AG09319 (cell line): ENCODE results near the gene RMND5A.

Experiments used
- DNase-seq: peaks from one replicate; pipeline ENCODE4 v3.0.0-alpha.2; 2010; ENCODE audit warnings: low read depth; ENCODE audit errors: extremely low read depth
- TF ChIP-seq, protein P1 (sequence below): IDR thresholded peaks from 2 replicates; pipeline ENCODE4 v1.5.1; 2011; ENCODE audit warnings: low read depth, mild to moderate bottlenecking, inconsistent platforms, low read length, moderate library complexity

RMND5A gene

GRCh38 chr2:86782748-86783147 lies 62.7 kb downstream of the RMND5A start:
- TF ChIP-seq, protein P1, sequence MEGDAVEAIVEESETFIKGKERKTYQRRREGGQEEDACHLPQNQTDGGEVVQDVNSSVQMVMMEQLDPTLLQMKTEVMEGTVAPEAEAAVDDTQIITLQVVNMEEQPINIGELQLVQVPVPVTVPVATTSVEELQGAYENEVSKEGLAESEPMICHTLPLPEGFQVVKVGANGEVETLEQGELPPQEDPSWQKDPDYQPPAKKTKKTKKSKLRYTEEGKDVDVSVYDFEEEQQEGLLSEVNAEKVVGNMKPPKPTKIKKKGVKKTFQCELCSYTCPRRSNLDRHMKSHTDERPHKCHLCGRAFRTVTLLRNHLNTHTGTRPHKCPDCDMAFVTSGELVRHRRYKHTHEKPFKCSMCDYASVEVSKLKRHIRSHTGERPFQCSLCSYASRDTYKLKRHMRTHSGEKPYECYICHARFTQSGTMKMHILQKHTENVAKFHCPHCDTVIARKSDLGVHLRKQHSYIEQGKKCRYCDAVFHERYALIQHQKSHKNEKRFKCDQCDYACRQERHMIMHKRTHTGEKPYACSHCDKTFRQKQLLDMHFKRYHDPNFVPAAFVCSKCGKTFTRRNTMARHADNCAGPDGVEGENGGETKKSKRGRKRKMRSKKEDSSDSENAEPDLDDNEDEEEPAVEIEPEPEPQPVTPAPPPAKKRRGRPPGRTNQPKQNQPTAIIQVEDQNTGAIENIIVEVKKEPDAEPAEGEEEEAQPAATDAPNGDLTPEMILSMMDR: no peak
- DNase-seq: no peak

DNA sequence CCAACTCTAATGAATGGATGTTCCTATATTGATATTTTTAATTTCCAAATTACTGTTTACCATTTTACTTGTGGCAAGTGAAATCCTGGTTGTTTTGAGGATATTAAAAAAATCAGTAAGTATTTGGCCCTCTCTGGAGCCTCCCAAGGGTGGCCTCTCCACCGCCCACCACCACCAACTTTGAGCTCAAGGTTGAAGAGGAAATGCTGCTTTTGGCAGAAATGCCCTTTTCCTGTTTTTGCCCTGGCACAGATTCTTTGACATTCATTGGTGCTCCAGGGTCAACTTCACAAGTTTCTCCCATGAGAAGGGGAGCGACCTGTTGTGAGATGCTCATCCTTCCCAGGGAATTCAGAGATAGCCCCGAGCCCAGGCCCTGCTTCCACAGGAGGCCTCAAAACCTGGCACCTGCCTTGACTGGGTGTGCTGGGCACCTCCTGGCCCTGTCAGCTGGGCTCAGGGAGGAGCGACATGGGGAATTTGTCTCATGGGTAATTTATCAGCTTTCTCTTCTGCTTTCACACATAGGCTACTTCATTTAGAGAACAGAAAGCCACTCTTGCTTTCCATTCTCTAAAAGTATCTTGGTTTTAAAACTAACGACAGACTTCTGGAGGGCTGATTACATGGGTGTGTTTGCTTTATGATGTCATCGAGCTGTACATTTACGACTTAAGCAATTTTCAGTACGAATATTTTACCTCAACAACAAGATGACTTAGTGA lies 63.7 kb downstream of the RMND5A start:
- DNase-seq: no peak
- TF ChIP-seq, protein P1: no peak

DNA sequence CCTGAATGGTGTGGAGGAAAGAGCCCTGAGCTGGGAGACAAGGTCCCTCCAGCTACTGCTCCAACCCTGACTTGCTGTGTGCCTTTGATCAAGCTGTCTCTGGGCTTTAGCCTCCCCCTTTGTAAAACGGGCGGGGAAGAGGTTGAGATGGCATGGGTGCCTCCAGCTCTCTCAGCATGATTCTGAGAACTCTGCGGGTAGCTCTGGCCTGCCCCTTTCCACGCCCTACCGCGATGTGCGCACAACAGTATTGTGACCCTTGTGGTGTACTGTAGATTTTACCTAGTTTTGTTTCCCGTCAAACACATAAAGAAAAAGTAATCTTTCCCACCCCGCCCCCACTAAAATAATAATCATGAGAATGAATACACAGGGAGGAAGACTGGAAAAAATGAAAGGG lies 65.4 kb downstream of the RMND5A start:
- no peak for DNase-seq

DNA sequence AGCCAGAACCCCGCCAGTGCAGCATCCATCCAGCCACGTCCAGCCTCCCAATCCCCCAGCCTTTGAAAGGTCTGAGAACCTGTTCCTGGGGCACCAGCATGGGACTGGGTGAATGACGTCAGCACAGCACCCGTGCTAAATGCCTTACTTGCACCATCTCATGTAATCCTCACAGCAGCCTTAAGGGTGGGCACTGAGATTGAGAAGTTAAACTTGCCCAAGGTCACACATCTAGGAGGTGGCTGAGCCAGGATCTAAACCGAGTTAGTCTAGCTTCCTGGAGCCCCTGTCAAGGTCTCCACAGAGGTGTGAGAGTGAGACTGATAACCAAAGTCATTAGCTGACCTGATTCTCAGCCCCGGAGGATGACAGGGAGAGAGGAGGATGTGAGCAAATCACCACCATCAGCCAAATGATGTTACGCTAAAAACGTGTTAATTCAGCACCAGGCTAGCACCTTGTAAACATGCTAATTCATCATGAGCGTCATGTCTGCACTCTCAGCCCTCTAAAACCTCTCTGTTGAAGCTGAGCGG lies 66.0 kb downstream of the RMND5A start:
- DNase-seq: no peak
- TF ChIP-seq, protein P1: no peak

More for the DNA sequence above, 65.4 kb downstream of the RMND5A start:
- TF ChIP-seq, protein P1: no peak

DNA sequence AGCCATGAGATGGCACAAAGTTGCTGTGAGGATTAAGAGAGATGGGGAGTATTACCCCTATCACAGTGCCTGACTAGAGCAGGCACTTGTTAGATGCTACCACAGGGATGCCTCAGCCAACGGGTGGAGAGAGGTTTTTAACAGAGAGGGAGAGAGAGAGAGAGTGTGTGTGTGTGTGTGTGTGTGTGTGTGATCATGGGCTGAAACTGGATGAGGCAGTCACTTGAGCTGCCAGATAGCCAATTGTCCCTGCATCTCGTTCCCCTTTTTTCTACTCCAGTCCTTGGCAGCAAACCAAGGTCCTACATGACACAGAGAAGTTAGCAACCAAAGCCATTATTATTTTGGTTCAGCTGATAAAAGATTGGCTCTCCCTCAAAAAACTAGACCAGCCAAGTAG lies 67.6 kb downstream of the RMND5A start:
- no peak for DNase-seq
- TF ChIP-seq, protein P1: no peak

- no peak for DNase-seq
- TF ChIP-seq, protein P1: no peak
These were observed 68.1 kb downstream of the RMND5A start for GRCh38 chr2:86788165-86788564.

DNA sequence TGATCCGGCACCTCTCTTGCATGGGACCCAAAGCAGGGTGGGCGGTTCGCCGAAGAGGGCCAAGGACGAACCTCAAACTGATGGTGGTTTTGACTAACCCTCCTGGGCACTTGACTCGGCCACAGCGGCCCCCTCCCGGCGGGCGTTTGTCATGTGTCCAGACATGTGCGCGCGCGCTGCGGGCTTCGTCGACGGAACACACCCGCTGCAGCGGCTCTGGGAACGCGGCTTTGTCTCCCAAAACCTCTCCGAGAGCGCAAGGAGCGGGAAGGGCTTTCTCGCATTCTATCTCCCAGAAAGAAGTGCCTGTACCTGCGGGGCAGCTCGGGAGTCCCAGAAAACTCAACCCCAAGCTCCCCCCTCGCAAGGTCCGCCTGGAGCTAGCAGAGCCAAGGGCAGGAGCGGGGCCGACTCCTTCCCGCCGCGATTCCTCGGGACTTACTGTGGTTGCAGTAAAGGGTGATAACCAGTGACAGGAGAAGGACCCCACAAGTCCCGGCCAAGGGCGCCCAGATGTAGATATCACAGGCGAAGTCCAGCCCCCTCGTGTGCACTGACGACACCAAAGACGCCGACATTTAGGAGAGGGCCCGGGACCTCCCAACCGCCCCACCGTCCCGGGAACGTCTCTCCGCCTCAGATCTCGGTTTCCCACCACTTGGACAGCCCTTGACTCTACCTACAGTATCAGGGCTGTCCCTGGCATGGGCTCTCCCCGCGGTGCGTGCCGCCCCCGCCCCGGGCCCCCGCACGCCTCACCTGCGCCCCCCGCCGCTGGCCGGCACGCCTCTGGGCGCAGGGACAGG lies 69.0 kb downstream of the RMND5A start:
- TF ChIP-seq, protein P1: no peak
- DNase-seq: no peak
